ENCODE data around the gene P4HB.

Gene P4HB

GRCh38 chr17:81831563-81831956 is 28.8 kb downstream of the P4HB start:
- no peak for DNase-seq (ENCODE audit: low spot score)

GRCh38 chr17:81829858-81830257 is 30.5 kb downstream of the P4HB start:
- DNase-seq (ENCODE audit: low spot score) = no peak

GRCh38 chr17:81828656-81829055 is 31.7 kb downstream of the P4HB start:
- no peak for DNase-seq (ENCODE audit: low spot score)

GRCh38 chr17:81825841-81826466 is 34.4 kb downstream of the P4HB start:
- no peak for DNase-seq (ENCODE audit: low spot score)

DNA sequence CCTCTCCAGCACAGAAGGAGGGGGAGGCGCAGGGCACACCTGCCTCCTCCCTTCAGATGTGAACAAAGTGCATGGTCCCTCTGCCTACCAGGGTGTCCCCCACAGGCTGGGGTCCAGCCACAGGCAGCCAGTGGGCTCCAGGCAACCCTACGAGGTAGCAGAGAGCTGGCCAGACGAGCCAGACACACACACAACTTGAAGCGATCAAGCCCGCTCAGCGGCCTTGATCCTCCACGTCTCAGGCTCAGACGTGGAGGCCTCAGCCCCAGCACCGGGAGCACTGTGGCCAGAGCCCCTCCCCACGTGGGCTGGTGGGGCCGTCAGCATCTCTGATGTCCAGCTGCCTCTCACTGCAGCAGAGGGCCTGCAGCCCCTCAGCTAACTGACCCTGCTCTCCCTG is 35.7 kb downstream of the P4HB start:
- DNase-seq (ENCODE audit: low spot score) = no peak

DNA sequence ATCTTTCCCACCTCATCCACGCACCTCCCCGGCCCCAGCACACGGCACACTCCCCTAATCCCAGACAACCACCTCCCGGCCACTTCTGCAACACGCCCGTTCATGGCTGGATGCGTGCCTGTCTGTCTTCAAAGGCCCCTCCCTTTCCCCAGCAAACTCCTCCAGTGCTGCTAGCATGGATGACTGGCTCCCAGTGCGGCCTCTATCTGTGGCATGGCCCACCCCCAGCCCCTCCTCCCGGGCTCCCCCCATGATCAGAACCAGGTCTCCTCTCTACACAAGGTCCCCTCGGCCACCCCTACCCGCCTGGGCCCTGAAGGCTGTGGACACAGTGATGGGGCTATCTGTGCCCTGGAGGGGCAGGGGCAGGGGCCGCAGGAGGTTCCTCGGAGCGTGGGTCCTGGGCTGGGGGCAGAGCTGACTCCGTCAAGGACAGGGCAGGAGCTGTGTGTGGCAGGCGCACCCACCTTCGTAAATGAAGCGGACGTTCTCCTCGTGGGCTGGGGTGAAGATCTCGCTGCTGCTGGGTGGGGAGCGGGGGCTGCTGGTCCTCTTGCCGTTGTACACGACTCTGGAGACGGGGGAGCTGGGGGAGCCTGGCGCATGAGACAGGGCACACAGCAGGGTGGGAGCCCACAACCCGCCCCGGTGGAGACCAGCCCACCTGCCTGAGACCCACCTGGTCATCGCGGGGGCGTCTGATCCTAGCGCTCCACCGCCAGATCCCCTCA is 36.4 kb downstream of the P4HB start:
- no peak for DNase-seq (ENCODE audit: low spot score)

DNA sequence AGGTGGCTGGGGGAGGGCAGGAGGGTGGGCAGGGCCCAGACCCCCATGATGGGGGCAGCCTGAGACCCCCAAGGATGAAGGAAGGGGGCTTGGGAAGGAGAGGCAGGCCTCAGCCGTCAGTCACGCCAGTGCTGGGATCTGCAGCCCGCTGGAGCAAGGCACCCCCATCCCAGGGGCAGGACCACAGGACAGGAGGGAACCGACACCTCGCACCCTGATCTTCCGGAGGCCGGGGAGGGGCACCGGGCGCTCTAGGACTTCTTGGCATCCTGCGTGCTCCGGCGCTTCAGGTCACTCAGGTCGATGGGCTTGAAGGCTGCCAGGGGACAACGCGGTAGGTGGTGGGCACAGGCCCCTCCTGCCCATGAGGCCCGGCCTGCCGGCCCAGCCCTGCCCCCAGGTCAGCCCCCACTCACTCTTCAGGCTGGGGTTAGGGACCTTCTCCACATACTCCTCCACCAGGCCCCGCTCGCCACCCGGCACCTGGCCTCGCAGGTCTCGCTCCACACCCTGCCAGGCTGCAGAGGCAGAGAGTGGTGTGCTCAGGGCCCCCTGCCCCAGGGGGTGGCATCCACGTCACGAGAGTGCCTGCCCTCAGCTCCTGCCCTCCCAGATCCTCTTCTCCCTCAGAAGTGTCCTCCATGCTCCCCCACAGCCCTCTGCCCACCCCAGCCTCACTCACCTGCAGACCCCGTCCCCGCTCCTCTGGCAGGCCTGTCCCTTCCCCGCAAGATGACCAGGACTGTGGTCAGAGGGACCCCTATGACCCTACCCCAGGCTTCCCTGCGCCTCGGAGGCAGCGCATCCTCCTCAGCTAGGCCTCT is 37.1 kb downstream of the P4HB start:
- DNase-seq (ENCODE audit: low spot score) = no peak

DNA sequence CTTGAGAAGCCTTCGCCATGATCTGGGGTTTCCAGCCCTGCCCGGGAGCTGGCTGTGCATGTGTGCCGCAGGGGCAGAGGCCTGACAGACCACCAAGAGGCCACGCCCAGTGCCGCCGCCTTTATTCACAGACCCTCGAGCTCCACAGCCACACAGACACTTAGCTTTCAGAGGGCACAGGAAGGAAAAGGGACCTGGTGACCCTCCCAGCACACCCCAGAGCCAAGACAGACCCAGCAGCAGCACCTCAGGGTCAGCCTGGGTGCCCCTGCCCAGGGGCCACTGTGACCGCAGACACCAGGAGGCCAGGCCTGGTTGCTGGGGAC is 38.1 kb downstream of the P4HB start:
- no peak for DNase-seq (ENCODE audit: low spot score)

- no peak for DNase-seq (ENCODE audit: low spot score)
Observed at GRCh38 chr17:81821603-81822311, 38.6 kb downstream of the P4HB start.

GRCh38 chr17:81821147-81821546 is 39.2 kb downstream of the P4HB start:
- no peak for DNase-seq (ENCODE audit: low spot score)

DNA sequence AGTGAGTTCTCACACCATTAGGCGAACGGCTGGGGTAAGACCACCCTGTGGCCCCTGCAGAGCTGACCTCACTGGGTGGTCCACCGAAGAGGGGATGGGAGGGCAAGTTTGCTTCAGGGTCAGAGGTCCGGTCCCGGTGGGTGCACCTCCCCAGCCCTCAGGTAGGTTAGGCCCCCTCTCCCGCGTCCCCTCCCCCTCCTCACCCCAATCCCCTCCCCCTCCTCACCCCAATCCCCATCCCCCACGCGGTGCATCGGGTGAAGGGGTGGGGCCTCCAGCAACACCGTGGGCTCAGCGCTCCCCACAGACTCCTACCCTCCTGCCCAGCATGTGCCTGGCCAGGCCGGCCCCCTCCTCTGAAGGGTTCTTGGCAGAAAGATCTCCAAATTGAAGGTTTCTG is 40.6 kb downstream of the P4HB start:
- DNase-seq (ENCODE audit: low spot score) = no peak

DNA sequence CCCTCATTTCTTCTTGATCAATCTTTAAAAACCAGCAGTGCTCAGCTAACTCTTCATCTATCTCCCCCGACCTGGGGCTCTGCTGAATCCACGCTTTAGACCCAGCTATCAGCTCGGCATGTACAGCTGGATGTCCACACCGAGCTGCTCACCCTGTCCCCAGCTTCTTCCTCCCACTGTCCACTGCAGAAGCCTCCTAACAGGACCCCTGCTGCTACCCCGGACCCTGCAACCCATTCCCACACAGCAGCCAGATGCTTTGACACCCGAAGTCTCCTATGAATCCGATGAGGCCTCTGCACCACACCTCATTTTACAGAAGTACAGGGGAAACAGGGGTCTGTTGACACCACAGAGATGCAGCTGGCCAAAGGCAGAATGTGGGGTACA is 42.6 kb downstream of the P4HB start:
- DNase-seq (ENCODE audit: low spot score) = no peak

DNA sequence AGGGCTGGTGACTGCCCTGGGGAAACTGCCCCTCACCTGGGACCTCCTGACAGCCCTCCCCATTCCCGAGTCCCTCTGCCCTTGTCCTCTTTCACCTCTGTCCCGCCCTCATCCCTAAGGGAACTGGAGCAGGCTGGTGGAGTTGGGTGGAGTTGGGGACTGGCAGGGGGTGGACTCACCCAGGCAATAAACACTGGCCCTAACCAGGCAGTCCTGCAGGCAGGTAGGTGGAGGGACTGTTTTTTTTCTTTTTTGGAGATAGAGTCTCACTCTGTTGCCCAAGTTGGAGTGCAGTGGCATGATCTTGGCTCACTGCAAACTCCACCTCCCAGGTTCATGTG is 44.7 kb downstream of the P4HB start:
- DNase-seq (ENCODE audit: low spot score) = no peak

DNA sequence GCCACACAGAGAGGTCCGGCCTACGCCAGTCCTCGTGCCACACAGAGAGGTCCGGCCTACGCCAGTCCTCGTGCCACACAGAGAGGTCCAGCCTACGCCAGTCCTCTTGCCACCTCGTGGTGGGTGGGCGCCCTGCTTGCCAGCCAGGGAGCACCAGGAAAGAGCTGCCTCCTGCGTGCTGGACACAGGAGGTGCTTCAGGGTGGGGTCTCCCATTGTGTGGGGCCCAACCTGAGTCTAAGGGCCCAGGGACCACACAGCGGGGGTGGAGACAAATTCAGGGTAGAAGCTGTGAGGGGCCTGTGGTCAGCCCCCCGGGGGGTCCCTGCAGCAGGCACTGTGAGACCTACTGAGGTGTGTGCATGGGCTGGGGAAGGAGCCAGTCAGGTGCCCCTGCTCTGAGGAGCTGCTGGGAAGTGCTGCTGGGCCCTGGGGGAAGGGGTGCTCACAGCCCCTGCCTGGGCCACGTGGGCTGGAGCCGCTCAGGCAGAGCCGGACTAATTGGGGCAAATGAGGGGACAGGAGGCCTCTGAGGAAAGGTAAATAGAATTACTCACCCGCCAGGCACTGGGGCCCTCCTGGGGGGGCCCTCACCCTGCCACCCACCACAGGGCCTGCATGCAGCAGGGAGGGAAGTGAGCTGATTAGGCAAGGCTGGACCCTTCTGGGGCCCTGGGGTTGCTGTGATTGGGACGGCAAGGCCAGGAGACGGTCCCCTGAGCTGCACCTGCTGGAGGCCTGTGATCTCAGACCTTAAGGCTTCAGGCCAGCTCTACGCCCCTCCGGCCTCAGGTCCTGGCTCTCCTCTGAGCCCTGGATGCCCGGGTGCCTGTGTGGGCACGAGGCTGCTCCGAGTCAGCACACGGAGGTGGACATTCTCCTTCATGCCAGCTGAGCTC is 45.3 kb downstream of the P4HB start:
- no peak for DNase-seq (ENCODE audit: low spot score)

DNA sequence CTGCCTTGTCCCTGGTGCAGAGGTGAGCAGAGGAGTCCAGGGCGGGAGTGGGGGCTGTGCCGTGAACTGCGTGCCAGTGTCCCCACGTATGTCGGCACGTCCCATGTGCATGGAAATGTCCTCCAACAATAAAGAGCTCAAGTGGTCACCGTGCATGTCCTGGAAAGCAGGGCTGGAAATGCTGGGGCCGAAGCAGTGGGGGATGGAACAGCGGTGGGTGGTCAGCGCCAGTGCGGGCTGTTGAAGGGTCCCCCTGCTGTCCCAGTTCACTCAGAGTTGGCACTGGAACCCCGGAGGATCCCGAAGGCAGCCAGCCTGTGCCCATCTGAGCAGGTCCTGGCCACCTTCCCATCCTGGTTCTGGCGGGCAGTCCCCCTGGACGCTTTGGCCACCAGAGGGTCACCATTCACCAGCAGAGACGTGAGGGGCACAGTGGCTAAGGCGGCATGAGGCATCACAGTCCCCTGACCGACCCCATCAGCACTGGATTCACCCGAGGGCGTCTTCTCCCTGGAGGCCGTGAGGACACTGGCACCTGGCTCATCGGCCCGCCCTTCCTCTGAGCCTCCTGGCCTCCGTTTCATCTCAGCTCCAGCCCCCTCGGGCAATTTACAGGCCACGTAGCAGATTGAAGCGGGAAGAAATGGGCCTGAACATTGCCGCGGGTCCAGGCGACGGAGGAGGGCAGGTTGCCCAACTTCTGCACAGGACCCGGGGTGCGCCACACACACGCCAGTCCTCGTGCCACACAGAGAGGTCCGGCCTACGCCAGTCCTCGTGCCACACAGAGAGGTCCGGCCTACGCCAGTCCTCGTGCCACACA is 46.3 kb downstream of the P4HB start:
- no peak for DNase-seq (ENCODE audit: low spot score)

DNA sequence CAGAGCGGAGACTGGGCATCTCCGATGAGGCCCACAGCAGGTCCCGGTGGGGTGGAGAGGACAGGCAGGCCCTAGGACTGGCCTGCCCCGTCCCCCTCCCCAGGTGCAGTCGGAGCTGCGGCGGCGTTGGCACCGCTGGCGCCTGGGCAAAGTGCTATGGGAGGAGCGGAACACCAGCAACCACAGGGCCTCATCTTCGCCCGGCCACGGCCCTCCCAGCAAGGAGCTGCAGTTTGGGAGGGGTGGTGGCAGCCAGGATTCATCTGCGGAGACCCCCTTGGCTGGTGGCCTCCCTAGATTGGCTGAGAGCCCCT is 47.0 kb downstream of the P4HB start:
- DNase-seq (ENCODE audit: low spot score) = no peak

GRCh38 chr17:81812571-81813370 is 47.6 kb downstream of the P4HB start:
- no peak for DNase-seq (ENCODE audit: low spot score)

GRCh38 chr17:81811705-81812570 is 48.4 kb downstream of the P4HB start:
- no peak for DNase-seq (ENCODE audit: low spot score)
